Endothelial cell of umbilical vein (primary cell): ENCODE results near the gene GTF2IRD1. TPM values are rescaled to one million over a fixed set of nuclear protein-coding genes. Genes with fewer than 3 reads are reported as not detected.

Experiments
- BruUV-seq: library from RNA; stranded (reverse); fragments of 400-500 nt; replicated peaks from 2 replicates; lab custom pipeline; 2021; lab: Mats Ljungman, UMichigan
- CTCF ChIA-PET: fragments of 300-600, 350-600 bp; sonication (Branson Sonifier 250); formaldehyde crosslinking; loops from one replicate; lab custom pipeline; 2021; ENCODE audit warnings: antibody characterized with exemption, inconsistent platforms; lab: Charles Lee
- POLR2A ChIA-PET: fragments of 300-600, 350-600 bp; sonication (Branson Sonifier 250); formaldehyde crosslinking; loops from one replicate; lab custom pipeline; 2021; ENCODE audit warnings: antibody characterized with exemption, inconsistent platforms; lab: Charles Lee
- DNase-seq: peaks from one replicate; pipeline ENCODE4 v3.0.0-alpha.2; 2011; ENCODE audit warnings: low read depth, low spot score
- FAIRE-seq: peaks from 2 replicates; lab custom pipeline; 2011; peaks lifted over from hg19 to GRCh38; lab: Jason Lieb, UNC
- H2AFZ ChIP-seq: 2 replicates; pipeline ENCODE4 v1.6.0; 2012; ENCODE audit warnings: low read depth, low read length, control low read depth, inconsistent platforms
- H3K27ac ChIP-seq: 2 replicates; pipeline ENCODE4 v1.5.1; 2011; ENCODE audit warnings: low read depth, mild to moderate bottlenecking, control low read depth, low read length, moderate library complexity; ENCODE audit not compliant: insufficient read depth
- H3K27me3 ChIP-seq, 2 experiments: 2 replicates each; pipeline versions ENCODE4 v1.6.0 to v1.6.1; 2011; ENCODE audit warnings: low read length in 2 of 2, mixed read lengths in 1 of 2; ENCODE audit not compliant: control insufficient read depth in 2 of 2, insufficient read depth in 2 of 2
- H3K36me3 ChIP-seq, 2 experiments: 2 replicates in 1 of 2; 3 replicates in 1 of 2; pipeline ENCODE4 v1.5.1; 2011; ENCODE audit warnings: low read length in 2 of 2, mild to moderate bottlenecking in 1 of 2, moderate library complexity in 1 of 2; ENCODE audit not compliant: control insufficient read depth in 2 of 2, insufficient read depth in 2 of 2; ENCODE audit errors: extremely low read depth in 1 of 2
- H3K4me1 ChIP-seq: 3 replicates; pipeline ENCODE4 v1.5.1; 2011; ENCODE audit warnings: mild to moderate bottlenecking, low read length; ENCODE audit not compliant: control insufficient read depth, insufficient read depth; ENCODE audit errors: extremely low read depth
- H3K4me2 ChIP-seq: 2 replicates; pipeline ENCODE4 v1.6.1; 2011; ENCODE audit warnings: low read length, control low read depth, mixed read lengths; ENCODE audit not compliant: insufficient read depth
- H3K4me3 ChIP-seq, 3 experiments: fragments of 200-600 bp in 1 of 3; sonication (generic), shearing (Covaris generic) in 1 of 3; replicated peaks in 1 of 3; 2 replicates each; pipeline ENCODE4 v1.5.1; 2011 to 2016; ENCODE audit warnings: control low read depth in 3 of 3, low read length in 3 of 3, mild to moderate bottlenecking in 2 of 3, inconsistent platforms in 1 of 3, low read depth in 1 of 3, moderate library complexity in 1 of 3; ENCODE audit not compliant: insufficient read depth in 1 of 3
- H3K79me2 ChIP-seq: 2 replicates; pipeline ENCODE4 v1.6.0; 2012; ENCODE audit warnings: low read length, inconsistent platforms; ENCODE audit not compliant: control insufficient read depth, insufficient read depth
- H3K9ac ChIP-seq: replicated peaks from 2 replicates; pipeline ENCODE3; 2011; ENCODE audit warnings: low read length, control low read depth; ENCODE audit not compliant: insufficient read depth; ENCODE audit errors: extremely low read depth
- H3K9me1 ChIP-seq: replicated peaks from 3 replicates; pipeline ENCODE4 v1.6.0; 2011; ENCODE audit warnings: mild to moderate bottlenecking, low read length; ENCODE audit not compliant: control insufficient read depth, insufficient read depth; ENCODE audit errors: extremely low read depth
- H3K9me3 ChIP-seq: replicated peaks from 2 replicates; pipeline ENCODE4 v1.5.1; 2012; ENCODE audit warnings: low read length, inconsistent platforms; ENCODE audit not compliant: control insufficient read depth, insufficient read depth
- H4K20me1 ChIP-seq: replicated peaks from 2 replicates; pipeline ENCODE3; 2011; ENCODE audit warnings: mild to moderate bottlenecking, low read length; ENCODE audit not compliant: control insufficient read depth, insufficient read depth; ENCODE audit errors: extremely low read depth
- EZH2 ChIP-seq: IDR thresholded peaks from 2 replicates; pipeline ENCODE4 v1.6.1; 2012; ENCODE audit warnings: borderline replicate concordance, low read depth, mild to moderate bottlenecking, moderate library complexity, low read length, inconsistent platforms; ENCODE audit not compliant: severe bottlenecking
- FOS ChIP-seq: IDR thresholded peaks from 2 replicates; pipeline ENCODE4 v1.6.1; 2011; ENCODE audit warnings: mild to moderate bottlenecking, low read length, moderate library complexity, borderline replicate concordance; ENCODE audit not compliant: insufficient read depth
- GATA2 ChIP-seq: IDR thresholded peaks from 2 replicates; pipeline ENCODE4 v1.7.0; 2011; ENCODE audit warnings: low read depth, mild to moderate bottlenecking, moderate library complexity, mixed read lengths, low read length; ENCODE audit not compliant: insufficient read length, insufficient read depth
- JUN ChIP-seq: IDR thresholded peaks from 2 replicates; pipeline ENCODE4 v1.6.1; 2011; ENCODE audit warnings: borderline replicate concordance, low read depth; ENCODE audit not compliant: insufficient read length, insufficient read depth
- MYC ChIP-seq: IDR thresholded peaks from one replicate; pipeline ENCODE4 v1.6.1; 2011; ENCODE audit warnings: mild to moderate bottlenecking, low read depth, low read length
- POLR2A ChIP-seq: IDR thresholded peaks from 2 replicates; pipeline ENCODE4 v1.6.1; 2012; ENCODE audit warnings: low read depth, mild to moderate bottlenecking, control low read depth, low read length
- POLR2AphosphoS5 ChIP-seq: IDR thresholded peaks from 2 replicates; pipeline ENCODE4 v1.6.1; 2012; ENCODE audit warnings: low read depth, mild to moderate bottlenecking, control low read depth, low read length, moderate library complexity; ENCODE audit not compliant: insufficient read depth
- dilution Hi-C: fragments of 300-500 bp; cut with MboI; formaldehyde crosslinking; loops from one replicate; pipeline ENCODE4 v1.15.0; 2019; ENCODE audit warnings: low sequenced_read_pairs; ENCODE audit not compliant: extremely low pct_ligation_motif_present
- intact Hi-C: fragments of 100-400 bp; cut with micrococcal nuclease; formaldehyde crosslinking; loops from one replicate; pipeline ENCODE4 v1.10.0; 2022
- polyA plus RNA-seq, 4 experiments: library from polyadenylated mRNA; depleted of rRNA in 3 of 4; stranded (reverse) in 3 of 4; unstranded in 1 of 4; fragments of >200 nt; gene quantifications; 2 replicates each; pipeline versions ENCODE4 v1.2.1 to v1.2.3, GENCODE V29; 2011 to 2012; ENCODE audit warnings: missing spikeins in 1 of 4
- total RNA-seq: library from RNA; stranded (reverse); gene quantifications from 2 replicates; pipeline ENCODE4 v1.2.3, GENCODE V29; 2021
- TF ChIP-seq, protein P1 (sequence below), 2 donors: IDR thresholded peaks; 1 replicate in 1 of 2; 2 replicates in 1 of 2; pipeline ENCODE4 v1.5.1; 2011; ENCODE audit warnings: low read length in 2 of 2, mild to moderate bottlenecking in 2 of 2, moderate library complexity in 2 of 2, control low read depth in 1 of 2, inconsistent platforms in 1 of 2, low read depth in 1 of 2; ENCODE audit not compliant: insufficient read depth in 1 of 2; ENCODE audit errors: extremely low read depth in 1 of 2
- TF ChIP-seq, protein P2 (sequence below): IDR thresholded peaks from 2 replicates; pipeline ENCODE4 v1.6.1; 2011; ENCODE audit not compliant: insufficient read depth, insufficient read length

The GTF2IRD1 gene
- total and polyA plus RNA-seq, 2 donors (not counting 3 experiments of a cell fraction or from before 2014, with no cell fraction given): 14.2 to 24.2 TPM

DNA sequence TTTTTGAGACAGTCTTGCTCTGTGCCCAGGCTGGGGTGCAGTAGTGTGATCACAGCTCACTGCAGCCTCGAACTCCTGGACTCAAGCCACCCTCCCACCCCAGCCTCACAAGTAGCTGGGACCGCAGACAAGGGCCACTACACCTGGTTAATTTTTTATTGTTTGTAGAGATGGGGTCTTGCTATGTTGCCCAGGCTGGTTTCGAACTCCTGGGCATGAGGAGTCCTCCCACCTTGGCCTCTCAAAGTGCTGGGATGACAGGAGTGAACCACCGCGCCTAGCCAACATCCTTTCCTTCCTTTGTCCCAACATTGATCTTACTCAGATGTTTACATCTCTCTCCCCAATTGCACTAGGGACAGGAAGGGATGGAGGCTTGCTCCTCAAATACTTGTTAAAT is 3.3 kb downstream of the GTF2IRD1 start:
- Histone ChIP-seq H3K79me2 (peaks cover 17% of the 10 kb centered on the region), H3K4me2 (no peak overlapping the region), H3K27ac (no peak overlapping the region), H2AFZ (no peak overlapping the region), H3K9ac (no peak overlapping the region), H3K9me3 (no peaks in the 10 kb centered on the region), H3K9me1 (no peaks in the 10 kb centered on the region), H4K20me1 (no peaks in the 10 kb centered on the region), H3K4me3 (no peak overlapping the region), H3K27me3 (no peaks in the 10 kb centered on the region), H3K36me3 (no peaks in the 10 kb centered on the region), H3K4me1 (peaks cover 9% of the 10 kb centered on the region)
- TF ChIP-seq POLR2AphosphoS5 (no peak), MYC (no peak), EZH2 (no peak), JUN (no peak), FOS (no peak), GATA2 (no peak), POLR2A (no peak)
- TF ChIP-seq, protein P1, sequence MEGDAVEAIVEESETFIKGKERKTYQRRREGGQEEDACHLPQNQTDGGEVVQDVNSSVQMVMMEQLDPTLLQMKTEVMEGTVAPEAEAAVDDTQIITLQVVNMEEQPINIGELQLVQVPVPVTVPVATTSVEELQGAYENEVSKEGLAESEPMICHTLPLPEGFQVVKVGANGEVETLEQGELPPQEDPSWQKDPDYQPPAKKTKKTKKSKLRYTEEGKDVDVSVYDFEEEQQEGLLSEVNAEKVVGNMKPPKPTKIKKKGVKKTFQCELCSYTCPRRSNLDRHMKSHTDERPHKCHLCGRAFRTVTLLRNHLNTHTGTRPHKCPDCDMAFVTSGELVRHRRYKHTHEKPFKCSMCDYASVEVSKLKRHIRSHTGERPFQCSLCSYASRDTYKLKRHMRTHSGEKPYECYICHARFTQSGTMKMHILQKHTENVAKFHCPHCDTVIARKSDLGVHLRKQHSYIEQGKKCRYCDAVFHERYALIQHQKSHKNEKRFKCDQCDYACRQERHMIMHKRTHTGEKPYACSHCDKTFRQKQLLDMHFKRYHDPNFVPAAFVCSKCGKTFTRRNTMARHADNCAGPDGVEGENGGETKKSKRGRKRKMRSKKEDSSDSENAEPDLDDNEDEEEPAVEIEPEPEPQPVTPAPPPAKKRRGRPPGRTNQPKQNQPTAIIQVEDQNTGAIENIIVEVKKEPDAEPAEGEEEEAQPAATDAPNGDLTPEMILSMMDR (IDR thresholded peaks at IDR 0.05; ENCODE audit: extremely low read depth in 1 of 2, insufficient read depth in 1 of 2, low read depth in 1 of 2, low read length in 2 of 2): no peak
- TF ChIP-seq, protein P2, sequence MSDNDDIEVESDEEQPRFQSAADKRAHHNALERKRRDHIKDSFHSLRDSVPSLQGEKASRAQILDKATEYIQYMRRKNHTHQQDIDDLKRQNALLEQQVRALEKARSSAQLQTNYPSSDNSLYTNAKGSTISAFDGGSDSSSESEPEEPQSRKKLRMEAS: no peak
- dilution Hi-C loops: no loop called here
- CTCF ChIA-PET: no interaction called here
- FAIRE-seq: peak; percentile 66
- POLR2A ChIA-PET: no interaction called here
- intact Hi-C loops: loop anchor here (2.0 to 10.0 kb wide), 2 partner anchors 24 to 198 kb away; partner anchors contain the start of gene GTF2I
- BruUV-seq: no TSS peak
- no peak for DNase-seq
